HEK293 (cell line): ENCODE measurements around the gene MGAT4C.

Experiments used
- CTCF ChIA-PET: fragments of 350-600 bp; formaldehyde crosslinking; extraction: SDS; loops from one replicate; lab custom pipeline; 2021; ENCODE audit warnings: antibody characterized with exemption; lab: Yijun Ruan, JAX
- POLR2A ChIA-PET: fragments of 300-600 bp; formaldehyde crosslinking; extraction: SDS; loops from one replicate; lab custom pipeline; 2020; ENCODE audit warnings: antibody characterized with exemption, inconsistent platforms; lab: Yijun Ruan, JAX
- H3K27ac ChIP-seq: fragments of 200-500 bp; sonication (Bioruptor generic); 2 replicates; pipeline ENCODE4 v1.5.1; 2014; ENCODE audit warnings: low read depth, low read length, control low read depth, inconsistent platforms; ENCODE audit errors: extremely low read depth
- H3K36me3 ChIP-seq, 2 experiments: fragments of 200-500 bp in 1 of 2; sonication (Bioruptor generic) in 1 of 2; 1 replicate in 1 of 2; 2 replicates in 1 of 2; pipeline ENCODE4 v1.5.1; 2014 to 2017; ENCODE audit warnings: inconsistent platforms in 2 of 2, low read length in 2 of 2; ENCODE audit not compliant: control insufficient read depth in 2 of 2, insufficient read depth in 1 of 2
- H3K4me1 ChIP-seq: fragments of 200-500 bp; sonication (Bioruptor generic); 2 replicates; pipeline ENCODE4 v1.5.1; 2014; ENCODE audit warnings: mild to moderate bottlenecking, low read length, inconsistent platforms; ENCODE audit not compliant: control insufficient read depth, insufficient read depth
- H3K4me3 ChIP-seq: 2 replicates; pipeline ENCODE4 v1.5.1; 2011; ENCODE audit warnings: low read depth, mild to moderate bottlenecking, control low read depth, low read length, moderate library complexity
- H3K9me3 ChIP-seq: fragments of 200-500 bp; sonication (Bioruptor generic); 2 replicates; pipeline ENCODE4 v1.5.1; 2014; ENCODE audit warnings: low read depth, low read length, inconsistent platforms; ENCODE audit not compliant: control insufficient read depth, insufficient read depth
- KLF8 ChIP-seq: fragments of 450-650 bp; formaldehyde crosslinking; IDR thresholded peaks from 2 replicates; pipeline ENCODE4 v1.5.1; 2016; ENCODE audit warnings: missing biosample characterization, missing genetic modification characterization
- MEIS1 ChIP-seq: sonication (generic); formaldehyde crosslinking; IDR thresholded peaks from 2 replicates; pipeline ENCODE4 v1.8.1; 2022; ENCODE audit warnings: missing genetic modification reagents, mild to moderate bottlenecking, borderline replicate concordance
- RBAK ChIP-seq: fragments of 450-650 bp; formaldehyde crosslinking; IDR thresholded peaks from 2 replicates; pipeline ENCODE4 v1.5.1; 2016; ENCODE audit warnings: missing biosample characterization, missing genetic modification characterization
- SCRT1 ChIP-seq: fragments of 450-650 bp; formaldehyde crosslinking; IDR thresholded peaks from 2 replicates; pipeline ENCODE4 v1.5.1; 2016; ENCODE audit warnings: missing biosample characterization, missing genetic modification characterization, borderline replicate concordance
- TRIM28 ChIP-seq: IDR thresholded peaks from 2 replicates; pipeline ENCODE4 v1.6.1; 2011; ENCODE audit warnings: low read length, control low read depth, borderline replicate concordance
- ZBTB11 ChIP-seq: fragments of 450-650 bp; formaldehyde crosslinking; conservative IDR thresholded peaks from 2 replicates; pipeline ENCODE4 v1.5.1; 2016; ENCODE audit warnings: low read depth, missing biosample characterization, missing genetic modification characterization
- ZBTB21 ChIP-seq: fragments of 450-650 bp; formaldehyde crosslinking; IDR thresholded peaks from 2 replicates; pipeline ENCODE4 v1.5.1; 2017; ENCODE audit warnings: missing biosample characterization, missing genetic modification characterization
- ZNF146 ChIP-seq: fragments of 450-650 bp; formaldehyde crosslinking; IDR thresholded peaks from 2 replicates; pipeline ENCODE4 v1.5.1; 2016; ENCODE audit warnings: missing biosample characterization, missing genetic modification characterization
- ZNF155 ChIP-seq: fragments of 450-650 bp; formaldehyde crosslinking; IDR thresholded peaks from 2 replicates; pipeline ENCODE4 v1.5.1; 2016; ENCODE audit warnings: missing biosample characterization, missing genetic modification characterization
- ZNF18 ChIP-seq: fragments of 450-650 bp; formaldehyde crosslinking; IDR thresholded peaks from 2 replicates; pipeline ENCODE4 v1.5.1; 2016; ENCODE audit warnings: missing biosample characterization, missing genetic modification characterization
- ZNF202 ChIP-seq: fragments of 450-650 bp; formaldehyde crosslinking; IDR thresholded peaks from 2 replicates; pipeline ENCODE4 v1.5.1; 2016; ENCODE audit warnings: missing biosample characterization, missing genetic modification characterization, borderline replicate concordance
- ZNF214 ChIP-seq: fragments of 450-650 bp; formaldehyde crosslinking; IDR thresholded peaks from 2 replicates; pipeline ENCODE4 v1.5.1; 2017; ENCODE audit warnings: missing biosample characterization, mild to moderate bottlenecking, missing genetic modification characterization, borderline replicate concordance
- ZNF280C ChIP-seq: fragments of 450-650 bp; formaldehyde crosslinking; IDR thresholded peaks from 2 replicates; pipeline ENCODE4 v1.5.1; 2016; ENCODE audit warnings: missing biosample characterization, missing genetic modification characterization
- ZNF280D ChIP-seq: fragments of 450-650 bp; formaldehyde crosslinking; IDR thresholded peaks from 2 replicates; pipeline ENCODE4 v1.5.1; 2016; ENCODE audit warnings: missing biosample characterization, missing genetic modification characterization
- ZNF394 ChIP-seq: fragments of 450-650 bp; formaldehyde crosslinking; IDR thresholded peaks from 2 replicates; pipeline ENCODE4 v1.5.1; 2016; ENCODE audit warnings: missing biosample characterization, missing genetic modification characterization, mild to moderate bottlenecking, moderate library complexity, borderline replicate concordance
- ZNF473 ChIP-seq: fragments of 450-650 bp; formaldehyde crosslinking; IDR thresholded peaks from 2 replicates; pipeline ENCODE4 v1.5.1; 2017; ENCODE audit warnings: missing biosample characterization, missing genetic modification characterization
- ZNF513 ChIP-seq: fragments of 450-650 bp; IDR thresholded peaks from 2 replicates; pipeline ENCODE4 v1.5.1; 2018; ENCODE audit warnings: missing biosample characterization, missing genetic modification characterization
- ZNF544 ChIP-seq: fragments of 450-650 bp; formaldehyde crosslinking; IDR thresholded peaks from 2 replicates; pipeline ENCODE4 v1.5.0; 2017; ENCODE audit warnings: missing biosample characterization, missing genetic modification characterization
- ZNF610 ChIP-seq: fragments of 450-650 bp; formaldehyde crosslinking; IDR thresholded peaks from 2 replicates; pipeline ENCODE4 v1.5.1; 2016; ENCODE audit warnings: missing biosample characterization, missing genetic modification characterization, borderline replicate concordance
- ZNF654 ChIP-seq: fragments of 450-650 bp; formaldehyde crosslinking; IDR thresholded peaks from 2 replicates; pipeline ENCODE4 v1.5.1; 2016; ENCODE audit warnings: low read depth, missing biosample characterization, missing genetic modification characterization
- ZNF692 ChIP-seq: fragments of 450-650 bp; formaldehyde crosslinking; IDR thresholded peaks from 2 replicates; pipeline ENCODE4 v1.5.1; 2016; ENCODE audit warnings: missing biosample characterization, missing genetic modification characterization
- ZNF707 ChIP-seq: fragments of 450-650 bp; formaldehyde crosslinking; IDR thresholded peaks from 2 replicates; pipeline ENCODE4 v1.5.1; 2016; ENCODE audit warnings: missing biosample characterization, missing genetic modification characterization
- ZNF785 ChIP-seq: fragments of 450-650 bp; formaldehyde crosslinking; IDR thresholded peaks from 2 replicates; pipeline ENCODE4 v1.5.1; 2016; ENCODE audit warnings: missing biosample characterization, missing genetic modification characterization
- ZSCAN16 ChIP-seq: fragments of 450-650 bp; formaldehyde crosslinking; IDR thresholded peaks from 2 replicates; pipeline ENCODE4 v1.5.1; 2016; ENCODE audit warnings: missing biosample characterization, missing genetic modification characterization

The MGAT4C gene

GRCh38 chr12:85948340-85948739, 307.9 kb downstream of the MGAT4C start (continued):
- TF ChIP-seq ZNF280C, result no peak
- TF ChIP-seq TRIM28, result no peak
- TF ChIP-seq ZNF473 (tag by site-specific recombination), result no peak
- no peak for TF ChIP-seq ZNF146 (tag by site-specific recombination)
- no peak for TF ChIP-seq ZBTB21 (tag by site-specific recombination)
- no peak for TF ChIP-seq MEIS1
- no peak for TF ChIP-seq ZNF654 (tag by site-specific recombination)
- TF ChIP-seq ZNF155, result no peak
- no peak for TF ChIP-seq ZSCAN16 (tag by site-specific recombination)
- no peak for TF ChIP-seq KLF8 (tag by site-specific recombination)
- no peak for TF ChIP-seq ZBTB11
- no peak for TF ChIP-seq ZNF692 (tag by site-specific recombination)
- no peak for TF ChIP-seq ZNF785 (tag by site-specific recombination)
- no peak for TF ChIP-seq SCRT1 (tag by site-specific recombination)
- no peak for TF ChIP-seq ZNF280D (tag by site-specific recombination)
- no peak for TF ChIP-seq RBAK (tag by site-specific recombination)

- H3K9me3 ChIP-seq, result no peaks in the 10 kb centered on the region
- H3K4me1 ChIP-seq, result no peaks in the 10 kb centered on the region
- no peak overlapping the region for H3K4me3 ChIP-seq
- no peaks in the 10 kb centered on the region for H3K36me3 ChIP-seq
- POLR2A ChIA-PET, result no interaction called here
- no peak overlapping the region for H3K27ac ChIP-seq
- CTCF ChIA-PET, result interaction anchor here (0.6 to 1.2 kb wide), 3 partner anchors 24 to 505 kb away, joined by 3 to 5 read pairs (median 4); no protein-coding TSS in a partner anchor
- TF ChIP-seq ZNF707 (tag by site-specific recombination) (no peak), ZNF394 (tag by site-specific recombination) (no peak), ZNF610 (tag by site-specific recombination) (no peak), ZNF18 (tag by site-specific recombination) (no peak), ZNF214 (no peak), ZNF544 (tag by site-specific recombination) (no peak), ZNF513 (tag by site-specific recombination) (no peak), ZNF202 (no peak)
These were observed 308.9 kb downstream of the MGAT4C start for GRCh38 chr12:85947286-85947685.
